ENCODE measurements around the gene CLEC2A.
"Not testable (repeated sequence)": the region's sequence is repeated elsewhere in the genome, so short reads cannot be mapped to it uniquely, and the experiment has no call there.

The CLEC2A gene

GRCh38 chr12:9932270-9932669 is at the start of gene CLEC2A:
CLEC2A (minus strand) TSS chr12:9932370; CDS start chr12:9932329, 41 bp downstream.
- Mint-ChIP-seq H3K9me3 (no peaks in the 10 kb centered on the region), H3K36me3 (ENCODE audit: low read depth) (no peaks in the 10 kb centered on the region), H3K4me1 (ENCODE audit: low read depth) (no peaks in the 10 kb centered on the region), H3K4me3 (no peak within 1 kb of the TSS), H3K27ac (no peak within 1 kb of the TSS), H3K27me3 (ENCODE audit: low read depth) (peaks cover 35% of the 10 kb centered on the region)

GRCh38 chr12:9980126-9980525 is 48.0 kb upstream of the CLEC2A start:
- Mint-ChIP-seq H3K27me3 (ENCODE audit: low read depth) (peaks cover 49% of the 10 kb centered on the region), H3K36me3 (ENCODE audit: low read depth) (no peaks in the 10 kb centered on the region), H3K4me1 (ENCODE audit: low read depth) (no peaks in the 10 kb centered on the region), H3K4me3 (no peak overlapping the region), H3K27ac (no peak overlapping the region), H3K9me3 (peaks cover 3% of the 10 kb centered on the region)

- Mint-ChIP-seq H3K4me3 (no peak overlapping the region), H3K4me1 (ENCODE audit: low read depth) (no peaks in the 10 kb centered on the region), H3K36me3 (ENCODE audit: low read depth) (no peaks in the 10 kb centered on the region), H3K9me3 (peaks cover 6% of the 10 kb centered on the region), H3K27ac (no peak overlapping the region), H3K27me3 (ENCODE audit: low read depth) (peaks cover 58% of the 10 kb centered on the region)
Measured at GRCh38 chr12:9977916-9978315, 45.7 kb upstream of the CLEC2A start.

- H3K36me3 Mint-ChIP-seq (ENCODE audit: low read depth); H3K4me1 Mint-ChIP-seq (ENCODE audit: low read depth); H3K9me3 Mint-ChIP-seq; H3K4me3 Mint-ChIP-seq; H3K27ac Mint-ChIP-seq: not testable (repeated sequence)
- H3K27me3 Mint-ChIP-seq (ENCODE audit: low read depth), result peaks cover 65% of the 10 kb centered on the region
Measured at GRCh38 chr12:9976626-9977025, 44.5 kb upstream of the CLEC2A start.

GRCh38 chr12:9975614-9976013 is 43.4 kb upstream of the CLEC2A start:
- Mint-ChIP-seq H3K4me3 (no peak overlapping the region), H3K27me3 (ENCODE audit: low read depth) (peaks cover 64% of the 10 kb centered on the region), H3K36me3 (ENCODE audit: low read depth) (no peaks in the 10 kb centered on the region), H3K9me3 (peaks cover 6% of the 10 kb centered on the region), H3K27ac (no peak overlapping the region), H3K4me1 (ENCODE audit: low read depth) (no peaks in the 10 kb centered on the region)

- not testable (repeated sequence) for H3K4me1 Mint-ChIP-seq (ENCODE audit: low read depth); H3K36me3 Mint-ChIP-seq (ENCODE audit: low read depth); H3K4me3 Mint-ChIP-seq; H3K27ac Mint-ChIP-seq; H3K9me3 Mint-ChIP-seq
- H3K27me3 Mint-ChIP-seq (ENCODE audit: low read depth), result peaks cover 56% of the 10 kb centered on the region
Measured at GRCh38 chr12:9974731-9975130, 42.6 kb upstream of the CLEC2A start.

- Mint-ChIP-seq H3K27ac (no peak overlapping the region), H3K36me3 (ENCODE audit: low read depth) (no peaks in the 10 kb centered on the region), H3K4me1 (ENCODE audit: low read depth) (no peaks in the 10 kb centered on the region), H3K4me3 (no peak overlapping the region), H3K27me3 (ENCODE audit: low read depth) (peaks cover 48% of the 10 kb centered on the region), H3K9me3 (peaks cover 6% of the 10 kb centered on the region)
Measured at GRCh38 chr12:9973949-9974348, 41.8 kb upstream of the CLEC2A start.

- peaks cover 6% of the 10 kb centered on the region for H3K9me3 Mint-ChIP-seq
- H3K27me3 Mint-ChIP-seq (ENCODE audit: low read depth), result peaks cover 41% of the 10 kb centered on the region
- no peak within 1 kb of the TSS for H3K27ac Mint-ChIP-seq
- H3K4me3 Mint-ChIP-seq, result no peak within 1 kb of the TSS
- no peaks in the 10 kb centered on the region for H3K36me3 Mint-ChIP-seq (ENCODE audit: low read depth)
- H3K4me1 Mint-ChIP-seq (ENCODE audit: low read depth), result no peaks in the 10 kb centered on the region
Measured at GRCh38 chr12:9971181-9971580, 39.0 kb upstream of the CLEC2A start, which contains the start of gene CLEC12A. CLEC12A (plus strand) TSS chr12:9971409; CDS start chr12:9971597, 188 bp downstream.

GRCh38 chr12:9969673-9970072 is 37.5 kb upstream of the CLEC2A start:
- Mint-ChIP-seq H3K27ac (no peak overlapping the region), H3K27me3 (ENCODE audit: low read depth) (peaks cover 38% of the 10 kb centered on the region), H3K4me3 (no peak overlapping the region), H3K36me3 (ENCODE audit: low read depth) (no peaks in the 10 kb centered on the region), H3K4me1 (ENCODE audit: low read depth) (no peaks in the 10 kb centered on the region), H3K9me3 (no peaks in the 10 kb centered on the region)

- H3K4me1 Mint-ChIP-seq (ENCODE audit: low read depth), result peaks cover 28% of the 10 kb centered on the region
- H3K9me3 Mint-ChIP-seq, result no peaks in the 10 kb centered on the region
- no peak overlapping the region for H3K4me3 Mint-ChIP-seq
- H3K27ac Mint-ChIP-seq, result no peak overlapping the region
- H3K27me3 Mint-ChIP-seq (ENCODE audit: low read depth), result peaks cover 1% of the 10 kb centered on the region
- H3K36me3 Mint-ChIP-seq (ENCODE audit: low read depth), result no peaks in the 10 kb centered on the region
Measured at GRCh38 chr12:9961901-9962300, 29.7 kb upstream of the CLEC2A start.

- no peaks in the 10 kb centered on the region for H3K9me3 Mint-ChIP-seq
- H3K4me3 Mint-ChIP-seq, result no peak overlapping the region
- H3K36me3 Mint-ChIP-seq (ENCODE audit: low read depth), result no peaks in the 10 kb centered on the region
- H3K4me1 Mint-ChIP-seq (ENCODE audit: low read depth), result peaks cover 33% of the 10 kb centered on the region
- no peaks in the 10 kb centered on the region for H3K27me3 Mint-ChIP-seq (ENCODE audit: low read depth)
- no peak overlapping the region for H3K27ac Mint-ChIP-seq
Measured at GRCh38 chr12:9961106-9961505, 28.9 kb upstream of the CLEC2A start.

- no peaks in the 10 kb centered on the region for H3K27me3 Mint-ChIP-seq (ENCODE audit: low read depth)
- no peak overlapping the region for H3K27ac Mint-ChIP-seq
- H3K4me3 Mint-ChIP-seq, result no peak overlapping the region
Measured at GRCh38 chr12:9960590-9960989, 28.4 kb upstream of the CLEC2A start.

GRCh38 chr12:9957834-9958233 is 25.7 kb upstream of the CLEC2A start:
- peak overlapping the region; percentile 39 for H3K4me3 Mint-ChIP-seq
- peaks cover 41% of the 10 kb centered on the region for H3K4me1 Mint-ChIP-seq (ENCODE audit: low read depth)
- H3K27ac Mint-ChIP-seq, result peak overlapping the region; percentile 1
- no peaks in the 10 kb centered on the region for H3K27me3 Mint-ChIP-seq (ENCODE audit: low read depth)
- H3K9me3 Mint-ChIP-seq, result no peaks in the 10 kb centered on the region
- no peaks in the 10 kb centered on the region for H3K36me3 Mint-ChIP-seq (ENCODE audit: low read depth)

More at GRCh38 chr12:9960590-9960989, 28.4 kb upstream of the CLEC2A start:
- peaks cover 39% of the 10 kb centered on the region for H3K4me1 Mint-ChIP-seq (ENCODE audit: low read depth)
- H3K36me3 Mint-ChIP-seq (ENCODE audit: low read depth), result no peaks in the 10 kb centered on the region
- no peaks in the 10 kb centered on the region for H3K9me3 Mint-ChIP-seq

GRCh38 chr12:9952954-9953729 is 21.0 kb upstream of the CLEC2A start:
- not testable (repeated sequence) for H3K27me3 Mint-ChIP-seq (ENCODE audit: low read depth); H3K4me3 Mint-ChIP-seq; H3K9me3 Mint-ChIP-seq; H3K27ac Mint-ChIP-seq; H3K36me3 Mint-ChIP-seq (ENCODE audit: low read depth)
- peaks cover 58% of the 10 kb centered on the region for H3K4me1 Mint-ChIP-seq (ENCODE audit: low read depth)

- H3K27ac Mint-ChIP-seq, result peak overlapping the region; percentile 76
Measured at GRCh38 chr12:9951026-9951675, 19.0 kb upstream of the CLEC2A start.

More at GRCh38 chr12:9951026-9951675, 19.0 kb upstream of the CLEC2A start:
- Mint-ChIP-seq H3K4me3 (peak overlapping the region; percentile 70), H3K36me3 (ENCODE audit: low read depth) (peaks cover 5% of the 10 kb centered on the region), H3K27me3 (ENCODE audit: low read depth) (no peaks in the 10 kb centered on the region), H3K9me3 (no peaks in the 10 kb centered on the region), H3K4me1 (ENCODE audit: low read depth) (peaks cover 53% of the 10 kb centered on the region)
